ENCODE results near the gene PLPP1.
A peak's percentile ranks its signal among the peaks of the same experiment; 100 is the strongest.

Gene PLPP1

GRCh38 chr5:55446640-55447351 lies 88.0 kb downstream of the PLPP1 start:
- DNase-seq (ENCODE audit: low spot score), result no peak

GRCh38 chr5:55445791-55446190 lies 89.0 kb downstream of the PLPP1 start:
- DNase-seq (ENCODE audit: low spot score), result no peak

- no peak for DNase-seq (ENCODE audit: low spot score)
Observed at GRCh38 chr5:55441954-55442353, 92.8 kb downstream of the PLPP1 start.

- no peak for DNase-seq (ENCODE audit: low spot score)
Observed at GRCh38 chr5:55441107-55441771, 93.5 kb downstream of the PLPP1 start.

GRCh38 chr5:55440188-55440646 lies 94.5 kb downstream of the PLPP1 start:
- DNase-seq (ENCODE audit: low spot score), result no peak

- DNase-seq (ENCODE audit: low spot score), result peak; percentile 42
Observed at GRCh38 chr5:55438998-55439397, 95.8 kb downstream of the PLPP1 start.

GRCh38 chr5:55437859-55438206 lies 96.9 kb downstream of the PLPP1 start:
- DNase-seq (ENCODE audit: low spot score), result no peak

- DNase-seq (ENCODE audit: low spot score), result no peak
Observed at GRCh38 chr5:55437452-55437851, 97.3 kb downstream of the PLPP1 start.

GRCh38 chr5:55432549-55432948 lies 102.2 kb downstream of the PLPP1 start:
- DNase-seq (ENCODE audit: low spot score), result no peak

GRCh38 chr5:55429613-55430253 lies 105.0 kb downstream of the PLPP1 start:
- no peak for DNase-seq (ENCODE audit: low spot score)

- DNase-seq (ENCODE audit: low spot score), result no peak
Observed at GRCh38 chr5:55429221-55429612, 105.5 kb downstream of the PLPP1 start.

- peak; percentile 38 for DNase-seq (ENCODE audit: low spot score)
Observed at GRCh38 chr5:55427157-55427556, 107.6 kb downstream of the PLPP1 start.

- no peak for DNase-seq (ENCODE audit: low spot score)
Observed at GRCh38 chr5:55426455-55426854, 108.3 kb downstream of the PLPP1 start.

GRCh38 chr5:55421074-55421529 lies 113.7 kb downstream of the PLPP1 start:
- DNase-seq (ENCODE audit: low spot score), result no peak

GRCh38 chr5:55418994-55419968 lies 115.5 kb downstream of the PLPP1 start:
- peak; percentile 19 for DNase-seq (ENCODE audit: low spot score)

GRCh38 chr5:55416306-55416705 lies 118.5 kb downstream of the PLPP1 start:
- no peak for DNase-seq (ENCODE audit: low spot score)

- no peak for DNase-seq (ENCODE audit: low spot score)
Observed at GRCh38 chr5:55415071-55415470, 119.7 kb downstream of the PLPP1 start.

GRCh38 chr5:55413644-55414043 lies 121.1 kb downstream of the PLPP1 start:
- DNase-seq (ENCODE audit: low spot score), result no peak

- no peak for DNase-seq (ENCODE audit: low spot score)
Observed at GRCh38 chr5:55411876-55412275, 122.9 kb downstream of the PLPP1 start.

GRCh38 chr5:55410845-55411244 lies 123.9 kb downstream of the PLPP1 start:
- DNase-seq (ENCODE audit: low spot score), result no peak

- no peak for DNase-seq (ENCODE audit: low spot score)
Observed at GRCh38 chr5:55409775-55410174, 125.0 kb downstream of the PLPP1 start.

- DNase-seq (ENCODE audit: low spot score), result no peak
Observed at GRCh38 chr5:55407984-55408383, 126.8 kb downstream of the PLPP1 start.
